Effector memory CD8-positive, alpha-beta T cell (primary cell): ENCODE results near the gene ASXL3.

Source experiments
- ATAC-seq: fragments of 150-1000 bp; cut with Tn5 transposase; replicated peaks from 2 replicates; pipeline ENCODE4 v1.10.0; 2021; ENCODE audit warnings: mild to moderate bottlenecking, moderate library complexity
- DNase-seq, 3 experiments: peaks; one replicate each; pipeline ENCODE4 v3.0.0; 2021
- H3K27ac Mint-ChIP-seq, 2 donors: one replicate each; pipeline ENCODE4 v1.8.0; 2022; ENCODE audit warnings: mild to moderate bottlenecking in 2 of 2, mixed read lengths in 2 of 2, moderate library complexity in 2 of 2
- H3K27me3 Mint-ChIP-seq, 2 donors: one replicate each; pipeline ENCODE4 v1.8.0; 2022; ENCODE audit warnings: mixed read lengths in 2 of 2
- H3K36me3 Mint-ChIP-seq: one replicate; pipeline ENCODE4 v1.8.0; 2022; ENCODE audit warnings: mild to moderate bottlenecking, moderate library complexity, mixed read lengths; ENCODE audit not compliant: insufficient read depth
- H3K4me1 Mint-ChIP-seq, 2 donors: one replicate each; pipeline ENCODE4 v1.8.0; 2022; ENCODE audit warnings: low read depth in 2 of 2, mixed read lengths in 2 of 2
- H3K4me3 Mint-ChIP-seq, 2 donors: one replicate each; pipeline ENCODE4 v1.8.0; 2022; ENCODE audit warnings: mild to moderate bottlenecking in 2 of 2, mixed read lengths in 2 of 2, moderate library complexity in 2 of 2
- H3K9me3 Mint-ChIP-seq, 2 donors: one replicate each; pipeline ENCODE4 v1.8.0; 2022; ENCODE audit warnings: mixed read lengths in 2 of 2

Gene ASXL3

DNA sequence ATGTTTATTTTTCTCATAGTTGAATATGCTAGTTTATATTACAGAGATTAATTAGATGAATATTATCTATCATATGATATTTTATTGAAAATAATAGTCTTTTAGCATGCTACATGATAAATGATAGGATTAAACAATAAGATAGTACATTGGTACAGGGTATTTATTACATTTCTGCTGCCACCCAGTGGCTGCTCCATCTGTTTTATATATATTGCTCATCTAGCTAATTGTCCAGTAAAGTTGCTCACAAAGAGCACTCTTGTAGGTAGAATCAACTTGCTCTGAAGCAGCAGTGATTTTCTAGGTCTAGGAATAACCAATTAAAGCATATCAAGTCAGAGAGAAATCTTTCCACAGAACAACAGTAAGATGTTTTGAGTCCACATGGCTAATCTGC, 183.3 kb downstream of the ASXL3 start:
- no peak for ATAC-seq
- Mint-ChIP-seq H3K36me3 (no peaks in the 10 kb centered on the region), H3K9me3 (peaks cover 5 to 7% of the 10 kb centered on the region in 2 donors), H3K4me3 (no peak overlapping the region), H3K27me3 (no peaks in the 10 kb centered on the region), H3K27ac (no peak overlapping the region), H3K4me1 (no peaks in the 10 kb centered on the region)
- DNase-seq, result no peak

DNA sequence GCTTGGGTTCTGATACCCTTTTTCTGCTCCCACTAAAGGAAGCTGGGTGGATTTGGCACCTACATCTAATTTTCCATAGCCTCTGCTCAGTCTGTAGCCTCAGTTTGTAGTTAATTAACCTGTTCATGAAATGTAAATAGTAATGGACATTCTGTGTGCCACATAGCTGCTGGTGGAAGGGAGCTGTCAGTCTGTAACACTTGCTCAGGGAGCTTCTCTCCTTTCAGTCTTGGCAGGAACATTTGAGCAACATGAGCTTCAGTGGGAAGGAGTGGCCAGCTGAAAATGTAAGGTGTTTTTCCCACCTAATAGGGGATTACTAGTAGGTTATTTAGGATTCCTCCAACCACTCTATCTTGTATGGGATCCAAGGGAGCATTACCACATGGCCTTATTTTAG, 203.4 kb downstream of the ASXL3 start:
- Mint-ChIP-seq H3K4me3 (no peak overlapping the region), H3K9me3 (peaks cover 10 to 22% of the 10 kb centered on the region in 2 donors), H3K27me3 (no peaks in the 10 kb centered on the region), H3K36me3 (no peaks in the 10 kb centered on the region), H3K4me1 (no peaks in the 10 kb centered on the region), H3K27ac (no peak overlapping the region)
- no peak for ATAC-seq
- no peak for DNase-seq
